Measurements from ENCODE around the gene PDPR. TPM values are rescaled to one million over a fixed set of nuclear protein-coding genes. Genes with fewer than 3 reads are reported as not detected.
A peak's percentile ranks its signal among the peaks of the same experiment; 100 is the strongest.
"Not testable (repeated sequence)": the region's sequence is repeated elsewhere in the genome, so short reads cannot be mapped to it uniquely, and the experiment has no call there.

The PDPR gene
- total RNA-seq, 1 experiment from 2014 or later: 28.5 TPM

GRCh38 chr16:70065746-70066658 is 48.1 kb upstream of the PDPR start:
- H3K27ac Mint-ChIP-seq; CTCF ChIA-PET; POLR2A ChIA-PET; H3K27me3 Mint-ChIP-seq (ENCODE audit: low read depth); H3K36me3 Mint-ChIP-seq; H3K9me3 Mint-ChIP-seq: not testable (repeated sequence)
- H3K4me1 Mint-ChIP-seq: peaks cover 13% of the 10 kb centered on the region
- H3K4me3 Mint-ChIP-seq: peak overlapping the region; percentile 71
- peak; percentile 93 for ATAC-seq
- TF ChIP-seq ARID4B (CRISPR knock-in tag; IDR thresholded peaks at IDR 0.05; ENCODE audit: borderline replicate concordance): peak; percentile 23; the same call in 1 of the 2 replicates
- TF ChIP-seq ETV6 (CRISPR knock-in tag; IDR thresholded peaks at IDR 0.05): peak; percentile 19; the same call in 1 of the 2 replicates
- TF ChIP-seq USF2 (CRISPR knock-in tag; IDR thresholded peaks at IDR 0.05): 0 out of 2 replicates have a peak, but pooled peaks have one; percentile 10
- peak; percentile 47; the same call in 1 of the 2 replicates for TF ChIP-seq SP1 (CRISPR knock-in tag; conservative IDR thresholded peaks at IDR 0.05)
- 0 out of 2 replicates have a peak, but pooled peaks have one; percentile 18 for TF ChIP-seq FOXK1 (CRISPR knock-in tag; IDR thresholded peaks at IDR 0.05)
- DNase-seq (ENCODE audit: low spot score): peak; percentile 94

- H3K9me3 Mint-ChIP-seq; H3K27me3 Mint-ChIP-seq (ENCODE audit: low read depth); ATAC-seq; POLR2A ChIA-PET; CTCF ChIA-PET; H3K4me1 Mint-ChIP-seq; DNase-seq (ENCODE audit: low spot score); H3K27ac Mint-ChIP-seq; H3K36me3 Mint-ChIP-seq: not testable (repeated sequence)
- H3K4me3 Mint-ChIP-seq: peak overlapping the region; percentile 71
Measured at GRCh38 chr16:70066751-70067150, 47.4 kb upstream of the PDPR start.

GRCh38 chr16:70079081-70079480 is 35.1 kb upstream of the PDPR start:
- H3K4me1 Mint-ChIP-seq; H3K27ac Mint-ChIP-seq; H3K9me3 Mint-ChIP-seq; CTCF ChIA-PET; H3K36me3 Mint-ChIP-seq; H3K4me3 Mint-ChIP-seq; POLR2A ChIA-PET; DNase-seq (ENCODE audit: low spot score); H3K27me3 Mint-ChIP-seq (ENCODE audit: low read depth); ATAC-seq: not testable (repeated sequence)

GRCh38 chr16:70081219-70081618 is 32.9 kb upstream of the PDPR start:
- POLR2A ChIA-PET, CTCF ChIA-PET: not testable (repeated sequence)

GRCh38 chr16:70083931-70084330 is 30.2 kb upstream of the PDPR start:
- CTCF ChIA-PET; H3K27ac Mint-ChIP-seq; ATAC-seq; POLR2A ChIA-PET; H3K36me3 Mint-ChIP-seq; DNase-seq (ENCODE audit: low spot score); H3K27me3 Mint-ChIP-seq (ENCODE audit: low read depth); H3K4me3 Mint-ChIP-seq; H3K4me1 Mint-ChIP-seq; H3K9me3 Mint-ChIP-seq: not testable (repeated sequence)

More at GRCh38 chr16:70081219-70081618, 32.9 kb upstream of the PDPR start:
- not testable (repeated sequence) for H3K27ac Mint-ChIP-seq; DNase-seq (ENCODE audit: low spot score); H3K4me1 Mint-ChIP-seq; ATAC-seq; H3K27me3 Mint-ChIP-seq (ENCODE audit: low read depth); H3K9me3 Mint-ChIP-seq; H3K4me3 Mint-ChIP-seq; H3K36me3 Mint-ChIP-seq

GRCh38 chr16:70088160-70088559 is 26.0 kb upstream of the PDPR start:
- H3K4me3 Mint-ChIP-seq; H3K9me3 Mint-ChIP-seq; CTCF ChIA-PET; DNase-seq (ENCODE audit: low spot score); H3K27ac Mint-ChIP-seq; POLR2A ChIA-PET; H3K4me1 Mint-ChIP-seq; H3K27me3 Mint-ChIP-seq (ENCODE audit: low read depth); H3K36me3 Mint-ChIP-seq; ATAC-seq: not testable (repeated sequence)

- H3K4me3 Mint-ChIP-seq; CTCF ChIA-PET; H3K9me3 Mint-ChIP-seq; H3K4me1 Mint-ChIP-seq; POLR2A ChIA-PET; ATAC-seq; DNase-seq (ENCODE audit: low spot score); H3K36me3 Mint-ChIP-seq; H3K27me3 Mint-ChIP-seq (ENCODE audit: low read depth); H3K27ac Mint-ChIP-seq: not testable (repeated sequence)
Measured at GRCh38 chr16:70088877-70089276, 25.3 kb upstream of the PDPR start.

GRCh38 chr16:70089289-70089688 is 24.8 kb upstream of the PDPR start:
- DNase-seq (ENCODE audit: low spot score); CTCF ChIA-PET; H3K4me1 Mint-ChIP-seq; H3K27ac Mint-ChIP-seq; POLR2A ChIA-PET; H3K36me3 Mint-ChIP-seq; H3K27me3 Mint-ChIP-seq (ENCODE audit: low read depth); H3K4me3 Mint-ChIP-seq; H3K9me3 Mint-ChIP-seq; ATAC-seq: not testable (repeated sequence)

GRCh38 chr16:70091104-70091503 is 23.0 kb upstream of the PDPR start:
- H3K27me3 Mint-ChIP-seq (ENCODE audit: low read depth); H3K36me3 Mint-ChIP-seq; ATAC-seq; H3K4me3 Mint-ChIP-seq; H3K9me3 Mint-ChIP-seq; CTCF ChIA-PET; H3K27ac Mint-ChIP-seq; H3K4me1 Mint-ChIP-seq; DNase-seq (ENCODE audit: low spot score): not testable (repeated sequence)
- POLR2A ChIA-PET: interaction anchor here (0.7 kb wide), 1 partner anchor 191 kb away, joined by 5 read pairs; no protein-coding TSS in a partner anchor
